GM21717 (cell line): ENCODE measurements around the gene GLYATL1.
A peak's percentile ranks its signal among the peaks of the same experiment; 100 is the strongest.

Experiments used
- ATAC-seq: cut with Tn5 transposase; IDR thresholded peaks from one replicate; pipeline ENCODE4 v1.9.1; 2021; ENCODE audit warnings: mild to moderate bottlenecking, moderate library complexity; ENCODE audit not compliant: unreplicated experiment

GLYATL1 gene

GRCh38 chr11:58939277-58939676 is at the start of gene GLYATL1:
GLYATL1 (plus strand) TSS chr11:58939488; CDS start chr11:58947088, 7,600 bp downstream.
- no peak for ATAC-seq

- ATAC-seq, result no peak
Measured at GRCh38 chr11:58893899-58894298, 45.4 kb upstream of the GLYATL1 start.

GRCh38 chr11:58898106-58898505 is 41.2 kb upstream of the GLYATL1 start:
- ATAC-seq, result no peak

- ATAC-seq, result no peak
Measured at GRCh38 chr11:58900479-58901420, 38.5 kb upstream of the GLYATL1 start.

- no peak for ATAC-seq
Measured at GRCh38 chr11:58902881-58903280, 36.4 kb upstream of the GLYATL1 start.

- ATAC-seq, result no peak
Measured at GRCh38 chr11:58905011-58905720, 34.1 kb upstream of the GLYATL1 start.

- ATAC-seq, result no peak
Measured at GRCh38 chr11:58905721-58906547, 33.4 kb upstream of the GLYATL1 start.

- no peak for ATAC-seq
Measured at GRCh38 chr11:58907780-58908179, 31.5 kb upstream of the GLYATL1 start.

- ATAC-seq, result no peak
Measured at GRCh38 chr11:58912124-58912523, 27.2 kb upstream of the GLYATL1 start.

- ATAC-seq, result no peak
Measured at GRCh38 chr11:58913685-58914084, 25.6 kb upstream of the GLYATL1 start.

- ATAC-seq, result no peak
Measured at GRCh38 chr11:58914821-58915543, 24.3 kb upstream of the GLYATL1 start.

- ATAC-seq, result no peak
Measured at GRCh38 chr11:58916637-58917036, 22.7 kb upstream of the GLYATL1 start.

- no peak for ATAC-seq
Measured at GRCh38 chr11:58917159-58917783, 22.0 kb upstream of the GLYATL1 start.

- no peak for ATAC-seq
Measured at GRCh38 chr11:58919561-58919960, 19.7 kb upstream of the GLYATL1 start.

GRCh38 chr11:58919980-58920379 is 19.3 kb upstream of the GLYATL1 start:
- ATAC-seq, result no peak

- ATAC-seq, result no peak
Measured at GRCh38 chr11:58921778-58922390, 17.4 kb upstream of the GLYATL1 start.

- no peak for ATAC-seq
Measured at GRCh38 chr11:58922479-58922878, 16.8 kb upstream of the GLYATL1 start.

- peak; percentile 94 for ATAC-seq
Measured at GRCh38 chr11:58923300-58923788, 15.9 kb upstream of the GLYATL1 start.

- no peak for ATAC-seq
Measured at GRCh38 chr11:58924230-58924629, 15.1 kb upstream of the GLYATL1 start.
